CD4-positive, alpha-beta T cell treated with Interleukin-4 for 4 hours (primary cell): ENCODE data around the gene CCDC170.

Experiments used
- DNase-seq: peaks from one replicate; pipeline ENCODE4 v3.0.0-alpha.2; 2020

The CCDC170 gene

GRCh38 chr6:151658091-151658490 lies 164.3 kb downstream of the CCDC170 start:
- DNase-seq = no peak

- DNase-seq = no peak
Measured at GRCh38 chr6:151659212-151659611, 165.4 kb downstream of the CCDC170 start.

GRCh38 chr6:151661509-151661908 lies 167.7 kb downstream of the CCDC170 start:
- no peak for DNase-seq

GRCh38 chr6:151661928-151662327 lies 168.1 kb downstream of the CCDC170 start:
- no peak for DNase-seq

GRCh38 chr6:151663559-151663958 lies 169.7 kb downstream of the CCDC170 start:
- no peak for DNase-seq

GRCh38 chr6:151664390-151664789 lies 170.6 kb downstream of the CCDC170 start:
- no peak for DNase-seq

DNA sequence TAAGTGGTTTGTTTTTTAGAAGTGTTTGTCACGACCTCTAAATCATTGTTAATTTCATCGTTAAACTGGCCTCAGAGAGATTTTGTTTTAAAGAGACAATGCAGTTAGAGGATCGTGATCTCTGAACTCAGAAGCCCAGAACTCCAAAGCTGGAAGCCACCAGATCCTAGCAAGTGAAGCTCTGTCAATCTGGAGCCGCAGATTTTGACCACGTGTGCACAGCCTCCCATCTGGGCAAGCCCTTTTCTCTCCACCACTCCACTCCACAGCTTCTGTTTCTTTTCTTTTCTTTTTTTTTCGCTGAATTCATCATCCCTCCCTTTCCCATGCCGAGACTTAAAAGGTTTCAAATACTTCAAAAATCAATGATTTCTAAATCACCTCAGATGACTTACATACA lies 171.5 kb downstream of the CCDC170 start:
- no peak for DNase-seq

DNA sequence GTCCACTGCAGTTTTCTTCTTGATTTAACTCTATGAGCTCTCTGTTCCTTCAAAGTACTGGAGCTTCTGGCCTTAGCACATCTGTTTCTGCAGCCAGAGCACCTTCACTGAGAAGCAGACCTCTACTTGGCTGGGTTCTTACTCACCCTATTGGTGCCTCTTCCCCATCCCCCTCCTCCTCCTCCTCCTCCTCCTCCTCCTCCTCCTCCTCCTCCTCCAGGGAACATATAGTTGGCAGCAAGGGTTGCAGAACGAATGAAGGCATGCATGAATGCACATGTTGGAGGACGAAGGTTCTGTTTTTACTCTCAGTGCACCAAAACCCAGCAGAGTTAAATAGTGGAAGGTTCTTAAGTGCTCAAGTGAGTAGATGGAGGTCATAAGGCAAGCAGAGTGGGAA lies 172.7 kb downstream of the CCDC170 start:
- no peak for DNase-seq

DNA sequence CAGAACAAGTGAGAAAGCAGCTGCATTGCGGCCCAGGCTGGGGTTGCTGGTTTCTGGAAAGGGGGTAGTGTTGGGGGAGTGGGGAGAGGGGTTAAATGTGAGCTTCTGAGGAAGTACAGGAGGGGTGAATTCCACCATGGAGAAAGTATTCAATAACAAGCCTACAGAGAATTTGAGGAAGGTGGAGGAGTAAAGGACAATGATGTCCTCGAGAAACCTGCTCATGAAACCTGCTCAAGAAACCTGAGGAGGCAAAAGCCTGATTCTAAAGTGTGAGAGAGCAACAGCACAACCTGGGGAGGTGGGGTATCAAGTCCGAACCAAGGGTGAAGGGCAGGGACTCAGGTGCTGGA lies 175.4 kb downstream of the CCDC170 start:
- no peak for DNase-seq

- DNase-seq = no peak
Measured at GRCh38 chr6:151670116-151670515, 176.3 kb downstream of the CCDC170 start.
